T-cell (primary cell): Measurements from ENCODE around the gene PBX2. TPM values are rescaled to one million over a fixed set of nuclear protein-coding genes. Genes with fewer than 3 reads are reported as not detected.

Experiments used
- total RNA-seq, 35 experiments: library from RNA in 6 of 35; stranded (reverse) in 6 of 35; fragments of 120-200 nt in 1 of 35; gene quantifications; one replicate each; pipeline versions ENCODE4 v1.2.1 to v1.2.4 and lab custom pipeline; 2013 to 2026

The PBX2 gene
- total RNA-seq, 5 donors from 2014 or later (not counting 1 experiment from before 2014, with no cell fraction given) = 124 to 171 (median 148) TPM

Other genes starting within 250 kb of the PBX2 start
- 1 to 10 TPM in 3 of 5 donors, not detected in 2; 1.3 to 2.2 (median 1.8) TPM for gene CFB, start 244.1 kb downstream of the PBX2 start, total RNA-seq
- 10 to 100 TPM; 47.5 to 51.0 (median 49.4) TPM for gene NELFE, start 231.2 kb downstream of the PBX2 start, total RNA-seq
- 100 to 1,000 TPM; 104 to 169 (median 112) TPM for gene SKIC2, start 231.0 kb downstream of the PBX2 start, total RNA-seq
- gene DXO, start 218.1 kb downstream of the PBX2 start, total RNA-seq = 10 to 100 TPM; 30.2 to 53.2 (median 35.4) TPM
- 10 to 100 TPM in 1 of 5 donors, 1 to 10 TPM in 4; 3.5 to 11.6 (median 6.1) TPM for gene C4A, start 208.1 kb downstream of the PBX2 start, total RNA-seq
- gene C4B, start 175.4 kb downstream of the PBX2 start, total RNA-seq = 1 to 10 TPM; 5.5 to 8.4 (median 7.5) TPM
- gene CYP21A2, start 151.8 kb downstream of the PBX2 start, total RNA-seq = 1 to 10 TPM in 3 of 5 donors, under 1 TPM in 2; 0.43 to 2.2 (median 1.6) TPM
- 10 to 100 TPM in 4 of 5 donors, 1 to 10 TPM in 1; 8.0 to 20.9 (median 15.4) TPM for gene TNXB, start 80.9 kb downstream of the PBX2 start, total RNA-seq
- 100 to 1,000 TPM; 106 to 151 (median 145) TPM for gene ATF6B, start 62.0 kb downstream of the PBX2 start, total RNA-seq
- gene FKBPL, start 59.9 kb downstream of the PBX2 start, total RNA-seq = 1 to 10 TPM in 4 of 5 donors, under 1 TPM in 1; 0.83 to 3.7 (median 1.5) TPM
- gene PRRT1, start 38.3 kb downstream of the PBX2 start, total RNA-seq = 1 to 10 TPM; 1.7 to 3.3 (median 2.3) TPM
- 10 to 100 TPM; 11.2 to 25.6 (median 19.3) TPM for gene PPT2, start 36.1 kb downstream of the PBX2 start, total RNA-seq
- 10 to 100 TPM; 13.9 to 18.9 (median 16.9) TPM for gene EGFL8, start 25.6 kb downstream of the PBX2 start, total RNA-seq
- gene AGPAT1, start 14.1 kb downstream of the PBX2 start, total RNA-seq = 10 to 100 TPM; 23.5 to 34.6 (median 31.0) TPM
- gene RNF5, start 11.8 kb downstream of the PBX2 start, total RNA-seq = 10 to 100 TPM; 23.6 to 49.3 (median 44.6) TPM
- 10 to 100 TPM; 42.6 to 81.4 (median 67.7) TPM for gene AGER, start 5.9 kb downstream of the PBX2 start, total RNA-seq
- 100 to 1,000 TPM; 267 to 311 (median 274) TPM for gene GPSM3, start 2.4 kb upstream of the PBX2 start, total RNA-seq
- 1 to 10 TPM in 3 of 5 donors, under 1 TPM in 2; 0.70 to 1.7 (median 1.1) TPM for gene NOTCH4, start 33.9 kb upstream of the PBX2 start, total RNA-seq
- not detected for gene TSBP1, start 181.7 kb upstream of the PBX2 start, total RNA-seq
- not detected for gene BTNL2, start 217.0 kb upstream of the PBX2 start, total RNA-seq
- gene HLA-DRA, start 249.7 kb upstream of the PBX2 start, total RNA-seq = 100 to 1,000 TPM in 1 of 5 donors, 10 to 100 TPM in 4; 41.1 to 131 (median 47.9) TPM